Body of pancreas (tissue), 4 donors: ENCODE results near the gene GIPC2.

ENCODE experiments used
- CTCF ChIP-seq, 7 experiments: fragments of 450-650 bp in 4 of 7; fragments of 200-600 bp in 3 of 7; sonication (generic) in 3 of 7; IDR thresholded peaks; one replicate each; pipeline ENCODE4 v1.5.1; 2016 to 2019; ENCODE audit warnings: antibody characterized with exemption in 7 of 7
- POLR2A ChIP-seq, 3 donors: fragments of 450-650 bp; IDR thresholded peaks; one replicate each; pipeline ENCODE4 v1.6.1; 2016; ENCODE audit warnings: antibody characterized with exemption in 3 of 3, mild to moderate bottlenecking in 2 of 3

GRCh38 chr1:78089010-78089409 is 43.2 kb downstream of the GIPC2 start:
- TF ChIP-seq POLR2A (IDR thresholded peaks at IDR 0.05): no peak
- TF ChIP-seq CTCF (IDR thresholded peaks at IDR 0.05): no peak
